A673 (cell line): Measurements from ENCODE around the gene RASAL2. TPM values are rescaled to one million over a fixed set of nuclear protein-coding genes. Genes with fewer than 3 reads are reported as not detected.

Source experiments
- BruUV-seq: library from RNA; stranded (reverse); fragments of 400-500 nt; replicated peaks from 2 replicates; lab custom pipeline; 2021; lab: Mats Ljungman, UMichigan
- CTCF ChIA-PET: fragments of 300-600 bp; sonication (Branson Sonifier 250); formaldehyde crosslinking; loops from one replicate; lab custom pipeline; 2022; ENCODE audit warnings: antibody characterized with exemption; lab: Charles Lee
- POLR2A ChIA-PET: fragments of 300-600 bp; sonication (Branson Sonifier 250); formaldehyde crosslinking; loops from one replicate; lab custom pipeline; 2022; ENCODE audit warnings: antibody characterized with exemption; ENCODE audit not compliant: low non-redundant PET; lab: Charles Lee
- DNase-seq: peaks from one replicate; pipeline ENCODE4 v3.0.0-alpha.2; 2015; ENCODE audit warnings: low spot score
- H3K27ac ChIP-seq: fragments of 200-600 bp; sonication (generic); 2 replicates; pipeline ENCODE4 v1.5.1; 2016; ENCODE audit warnings: mixed run types, low read depth, mild to moderate bottlenecking, mixed read lengths, antibody characterized with exemption, low read length; ENCODE audit not compliant: poor library complexity, severe bottlenecking
- H3K27me3 ChIP-seq: fragments of 200-600 bp; sonication (generic); replicated peaks from 2 replicates; pipeline ENCODE4 v1.6.1; 2017; ENCODE audit warnings: mixed run types, low read depth, mild to moderate bottlenecking, mixed read lengths, antibody characterized with exemption, low read length; ENCODE audit not compliant: insufficient read depth, poor library complexity
- H3K36me3 ChIP-seq: fragments of 200-600 bp; sonication (generic); 2 replicates; pipeline ENCODE4 v1.6.1; 2016; ENCODE audit warnings: mixed run types, mild to moderate bottlenecking, mixed read lengths, antibody characterized with exemption, low read length; ENCODE audit not compliant: insufficient read depth, poor library complexity, severe bottlenecking
- H3K4me1 ChIP-seq: fragments of 200-600 bp; sonication (generic); 2 replicates; pipeline ENCODE4 v1.6.1; 2017; ENCODE audit warnings: mixed run types, mild to moderate bottlenecking, mixed read lengths, antibody characterized with exemption, low read length; ENCODE audit not compliant: insufficient read depth, poor library complexity, severe bottlenecking
- H3K4me3 ChIP-seq: fragments of 200-600 bp; sonication (generic); 2 replicates; pipeline ENCODE4 v1.5.1; 2016; ENCODE audit warnings: low read depth, mixed run types, mild to moderate bottlenecking, mixed read lengths, low read length; ENCODE audit not compliant: poor library complexity, severe bottlenecking
- H3K9me3 ChIP-seq: fragments of 200-600 bp; sonication (generic); 2 replicates; pipeline ENCODE4 v1.6.1; 2016; ENCODE audit warnings: mixed run types, low read depth, mild to moderate bottlenecking, mixed read lengths, antibody characterized with exemption, low read length; ENCODE audit not compliant: poor library complexity, severe bottlenecking
- EZH2 ChIP-seq: fragments of 200-600 bp; sonication (generic); IDR thresholded peaks from 2 replicates; pipeline ENCODE4 v1.6.1; 2017; ENCODE audit warnings: borderline replicate concordance, low read depth, mild to moderate bottlenecking, mixed read lengths, antibody characterized with exemption, low read length; ENCODE audit not compliant: poor library complexity, severe bottlenecking
- intact Hi-C: fragments of 100-400 bp; cut with micrococcal nuclease; formaldehyde crosslinking; loops from one replicate; pipeline ENCODE4 v1.10.0; 2022; ENCODE audit not compliant: unreplicated experiment
- total RNA-seq: library from RNA; stranded (reverse); gene quantifications from 2 replicates; pipeline ENCODE4 v1.2.3, GENCODE V29; 2021
- TF ChIP-seq, protein P1 (sequence below): fragments of 300-800, 200-600 bp; sonication (generic); conservative IDR thresholded peaks from 2 replicates; pipeline ENCODE4 v1.5.1; 2017; ENCODE audit warnings: low read depth, mild to moderate bottlenecking, antibody characterized with exemption, low read length, moderate library complexity, mixed read lengths

RASAL2 gene
- total RNA-seq, 1 experiment from 2014 or later = 8.3 TPM

- H3K27ac ChIP-seq = peak overlapping the region; percentile 52
- no TSS peak for BruUV-seq
- peaks cover 10% of the 10 kb centered on the region for H3K4me1 ChIP-seq
- H3K36me3 ChIP-seq = no peaks in the 10 kb centered on the region
- no peaks in the 10 kb centered on the region for H3K27me3 ChIP-seq
- no peak for DNase-seq
- TF ChIP-seq, protein P1, sequence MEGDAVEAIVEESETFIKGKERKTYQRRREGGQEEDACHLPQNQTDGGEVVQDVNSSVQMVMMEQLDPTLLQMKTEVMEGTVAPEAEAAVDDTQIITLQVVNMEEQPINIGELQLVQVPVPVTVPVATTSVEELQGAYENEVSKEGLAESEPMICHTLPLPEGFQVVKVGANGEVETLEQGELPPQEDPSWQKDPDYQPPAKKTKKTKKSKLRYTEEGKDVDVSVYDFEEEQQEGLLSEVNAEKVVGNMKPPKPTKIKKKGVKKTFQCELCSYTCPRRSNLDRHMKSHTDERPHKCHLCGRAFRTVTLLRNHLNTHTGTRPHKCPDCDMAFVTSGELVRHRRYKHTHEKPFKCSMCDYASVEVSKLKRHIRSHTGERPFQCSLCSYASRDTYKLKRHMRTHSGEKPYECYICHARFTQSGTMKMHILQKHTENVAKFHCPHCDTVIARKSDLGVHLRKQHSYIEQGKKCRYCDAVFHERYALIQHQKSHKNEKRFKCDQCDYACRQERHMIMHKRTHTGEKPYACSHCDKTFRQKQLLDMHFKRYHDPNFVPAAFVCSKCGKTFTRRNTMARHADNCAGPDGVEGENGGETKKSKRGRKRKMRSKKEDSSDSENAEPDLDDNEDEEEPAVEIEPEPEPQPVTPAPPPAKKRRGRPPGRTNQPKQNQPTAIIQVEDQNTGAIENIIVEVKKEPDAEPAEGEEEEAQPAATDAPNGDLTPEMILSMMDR = no peak
- TF ChIP-seq EZH2 = no peak
- H3K4me3 ChIP-seq = no peak overlapping the region
- CTCF ChIA-PET = interaction anchor here (0.5 to 1.3 kb wide), 4 partner anchors 10 to 738 kb away, joined by 3 to 9 read pairs (median 6); no protein-coding TSS in a partner anchor
- no peaks in the 10 kb centered on the region for H3K9me3 ChIP-seq
- intact Hi-C loops = loop anchor here (5.0 to 10.0 kb wide), 4 partner anchors 202 to 702 kb away; no protein-coding TSS in a partner anchor
- POLR2A ChIA-PET = no interaction called here
These were observed 206.4 kb downstream of the RASAL2 start for GRCh38 chr1:178300352-178300699.

- CTCF ChIA-PET = no interaction called here
- H3K4me3 ChIP-seq = no peak overlapping the region
- peaks cover 10% of the 10 kb centered on the region for H3K4me1 ChIP-seq
- BruUV-seq = no TSS peak
- intact Hi-C loops = loop anchor here (5.0 to 10.0 kb wide), 4 partner anchors 201 to 701 kb away; no protein-coding TSS in a partner anchor
- no peaks in the 10 kb centered on the region for H3K27me3 ChIP-seq
- TF ChIP-seq, protein P1 = no peak
- TF ChIP-seq EZH2 = no peak
- DNase-seq = no peak
- POLR2A ChIA-PET = no interaction called here
- no peaks in the 10 kb centered on the region for H3K9me3 ChIP-seq
- H3K27ac ChIP-seq = no peak overlapping the region
- H3K36me3 ChIP-seq = no peaks in the 10 kb centered on the region
These were observed 207.2 kb downstream of the RASAL2 start for GRCh38 chr1:178301141-178301540.

DNA sequence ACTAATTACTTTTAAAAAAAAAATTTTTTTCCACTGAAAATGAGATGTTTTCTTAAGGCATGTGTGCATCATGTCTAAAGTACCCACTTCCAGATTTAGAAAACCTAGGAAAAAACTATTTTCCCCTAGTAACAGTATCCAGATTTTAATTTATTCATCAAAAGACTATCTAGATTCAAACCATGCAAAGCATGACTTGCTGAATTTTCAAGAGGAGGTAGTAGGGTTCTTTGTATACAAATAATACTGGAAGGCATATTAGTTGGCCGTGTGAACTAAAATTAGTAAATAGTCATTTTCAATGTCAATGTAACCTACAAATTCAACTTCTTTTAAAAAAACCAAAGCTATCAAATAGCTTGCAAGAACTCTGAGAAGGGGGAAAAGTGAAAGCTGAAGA, 213.4 kb downstream of the RASAL2 start:
- Histone ChIP-seq H3K4me3 (no peak overlapping the region), H3K4me1 (no peaks in the 10 kb centered on the region), H3K36me3 (no peaks in the 10 kb centered on the region), H3K27ac (no peak overlapping the region), H3K9me3 (no peaks in the 10 kb centered on the region), H3K27me3 (no peaks in the 10 kb centered on the region)
- DNase-seq = no peak
- TF ChIP-seq, protein P1 = no peak
- no peak for TF ChIP-seq EZH2
- ChIA-PET CTCF (no interaction called here), POLR2A (no interaction called here)
- intact Hi-C loops = loop anchor here (10.0 kb wide), 1 partner anchor 448 kb away; no protein-coding TSS in a partner anchor
- no TSS peak for BruUV-seq
